HepG2 (cell line): ENCODE results near the gene SGSH. TPM values are rescaled to one million over a fixed set of nuclear protein-coding genes. Genes with fewer than 3 reads are reported as not detected.
A peak's percentile ranks its signal among the peaks of the same experiment; 100 is the strongest.

ENCODE experiments used
- ADNP ChIP-seq: sonication (generic); formaldehyde crosslinking; IDR thresholded peaks from 2 replicates; pipeline ENCODE4 v1.4.0; 2020; ENCODE audit warnings: missing genetic modification reagents
- CEBPG ChIP-seq: IDR thresholded peaks from 2 replicates; pipeline ENCODE4 v1.6.1; 2016
- EEA1 ChIP-seq: sonication (generic); formaldehyde crosslinking; IDR thresholded peaks from 2 replicates; pipeline ENCODE4 v1.5.1; 2020; ENCODE audit warnings: mild to moderate bottlenecking, missing genetic modification reagents, borderline replicate concordance
- GATAD2A ChIP-seq: IDR thresholded peaks from 2 replicates; pipeline ENCODE4 v1.6.1; 2016
- GTF3A ChIP-seq: sonication (generic); formaldehyde crosslinking; conservative IDR thresholded peaks from 2 replicates; pipeline ENCODE4 v1.4.0; 2020; ENCODE audit warnings: mild to moderate bottlenecking, missing genetic modification reagents
- KDM3A ChIP-seq: IDR thresholded peaks from 2 replicates; pipeline ENCODE4 v1.6.1; 2018; ENCODE audit warnings: low read depth, missing compliant biosample characterization
- LCORL ChIP-seq, 2 experiments: fragments of 450-650 bp in 1 of 2; sonication (generic) in 1 of 2; formaldehyde crosslinking in 1 of 2; IDR thresholded peaks; 2 replicates each; pipeline versions ENCODE4 v1.5.0 to v1.6.1; 2017 to 2020; ENCODE audit warnings: antibody characterized with exemption in 1 of 2, missing genetic modification reagents in 1 of 2
- NFATC3 ChIP-seq: sonication (generic); formaldehyde crosslinking; IDR thresholded peaks from 2 replicates; pipeline ENCODE4 v1.5.1; 2020; ENCODE audit warnings: mild to moderate bottlenecking, missing genetic modification reagents
- SP5 ChIP-seq: IDR thresholded peaks from 2 replicates; pipeline ENCODE4 v1.6.1; 2016; ENCODE audit warnings: low read depth, borderline replicate concordance
- ZNF607 ChIP-seq: sonication (generic); formaldehyde crosslinking; IDR thresholded peaks from 2 replicates; pipeline ENCODE4 v1.5.1; 2020; ENCODE audit warnings: missing genetic modification reagents, mild to moderate bottlenecking, borderline replicate concordance
- ZNF746 ChIP-seq: sonication (generic); formaldehyde crosslinking; IDR thresholded peaks from 2 replicates; pipeline ENCODE4 v1.8.0; 2022; ENCODE audit warnings: mild to moderate bottlenecking, missing genetic modification reagents
- ZNF781 ChIP-seq: sonication (generic); formaldehyde crosslinking; IDR thresholded peaks from 2 replicates; pipeline ENCODE4 v1.5.1; 2020; ENCODE audit warnings: borderline replicate concordance, mild to moderate bottlenecking, missing genetic modification reagents; ENCODE audit errors: not compliant biosample characterization
- ZSCAN30 ChIP-seq: sonication (generic); formaldehyde crosslinking; IDR thresholded peaks from 2 replicates; pipeline ENCODE4 v1.5.0; 2020; ENCODE audit warnings: mild to moderate bottlenecking, missing genetic modification reagents
- polyA plus RNA-seq, 8 experiments: library from polyadenylated mRNA; depleted of rRNA in 3 of 8; stranded (reverse) in 7 of 8; unstranded in 1 of 8; fragments of >200 nt; fragmentation: Illumina TruSeq in 4 of 8; extraction: Trizol in 4 of 8; gene quantifications; 2 replicates each; pipeline versions ENCODE4 v1.2.1 to v1.2.3, GENCODE V29; 2011 to 2016; ENCODE audit warnings: low read depth in 4 of 8, missing spikeins in 1 of 8, mixed read lengths in 1 of 8; ENCODE audit not compliant: insufficient read depth in 1 of 8
- total RNA-seq, 5 experiments: library from RNA; depleted of rRNA; stranded (reverse); fragments of >200 nt; fragmentation: Illumina TruSeq; extraction: Trizol; gene quantifications; 2 replicates each; pipeline ENCODE4 v1.2.3, GENCODE V29; 2016; ENCODE audit warnings: low read depth in 1 of 5
- TF ChIP-seq, protein P1 (sequence below): sonication (generic); formaldehyde crosslinking; IDR thresholded peaks from 2 replicates; pipeline ENCODE4 v1.4.0; 2020; ENCODE audit warnings: missing genetic modification reagents
- TF ChIP-seq, protein P2 (sequence below): sonication (generic); formaldehyde crosslinking; IDR thresholded peaks from 2 replicates; pipeline ENCODE4 v1.4.0; 2020; ENCODE audit warnings: mild to moderate bottlenecking, missing genetic modification reagents
- TF ChIP-seq, protein P3 (sequence below): sonication (generic); formaldehyde crosslinking; IDR thresholded peaks from 2 replicates; pipeline ENCODE4 v1.4.0; 2020; ENCODE audit warnings: mild to moderate bottlenecking, missing genetic modification reagents
- TF ChIP-seq, protein P4 (sequence below): sonication (generic); formaldehyde crosslinking; conservative IDR thresholded peaks from 2 replicates; pipeline ENCODE4 v1.4.0; 2020; ENCODE audit warnings: missing genetic modification reagents
- TF ChIP-seq, protein P5 (sequence below): sonication (generic); formaldehyde crosslinking; IDR thresholded peaks from 2 replicates; pipeline ENCODE4 v1.8.1; 2023; ENCODE audit warnings: mild to moderate bottlenecking, missing genetic modification reagents, borderline replicate concordance
- TF ChIP-seq, protein P6 (sequence below): sonication (generic); formaldehyde crosslinking; IDR thresholded peaks from 2 replicates; pipeline ENCODE4 v1.4.0; 2020; ENCODE audit warnings: missing genetic modification reagents

The SGSH gene
- total and polyA plus RNA-seq, 2 of the 13 experiments (the other 11 are each of a cell fraction or from before 2014, with no cell fraction given): 12.2 to 17.6 TPM

DNA sequence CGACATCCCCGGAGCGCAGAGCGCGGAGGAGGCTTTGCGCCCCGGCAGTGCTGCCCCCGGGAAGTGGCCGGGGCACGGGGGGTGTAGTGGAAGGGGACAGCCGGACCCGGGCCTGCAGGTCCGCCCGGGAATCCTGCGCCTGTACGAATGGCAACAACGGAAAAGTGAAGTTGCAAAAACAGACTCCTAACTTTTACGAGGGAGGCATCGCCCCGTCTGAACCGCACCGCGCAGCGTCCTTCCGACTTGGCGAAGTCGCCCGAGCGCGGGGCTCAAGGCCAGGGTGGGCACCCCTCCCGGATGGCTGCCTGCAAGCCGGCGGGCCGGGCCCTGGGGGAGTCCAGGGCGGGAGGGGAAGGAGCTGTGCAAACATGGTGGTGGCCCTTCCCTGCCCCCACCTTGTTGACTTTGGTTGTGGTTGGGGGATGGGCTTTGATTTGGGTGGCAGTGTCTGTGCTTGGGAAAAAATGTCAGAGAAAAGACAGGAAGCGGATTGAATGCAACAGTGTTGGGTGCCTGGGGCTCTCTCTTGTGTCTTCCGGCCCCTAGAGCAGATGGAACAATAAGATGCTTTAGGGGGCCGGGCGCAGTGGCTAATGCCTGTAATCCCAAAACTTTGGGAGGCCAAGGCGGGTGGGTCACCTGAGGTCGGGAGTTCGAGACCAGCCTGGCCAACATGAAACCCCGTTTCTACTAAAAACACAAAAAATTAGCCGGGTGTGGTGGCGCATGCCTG, 41.2 kb upstream of the SGSH start (continued):
- TF ChIP-seq, protein P1, sequence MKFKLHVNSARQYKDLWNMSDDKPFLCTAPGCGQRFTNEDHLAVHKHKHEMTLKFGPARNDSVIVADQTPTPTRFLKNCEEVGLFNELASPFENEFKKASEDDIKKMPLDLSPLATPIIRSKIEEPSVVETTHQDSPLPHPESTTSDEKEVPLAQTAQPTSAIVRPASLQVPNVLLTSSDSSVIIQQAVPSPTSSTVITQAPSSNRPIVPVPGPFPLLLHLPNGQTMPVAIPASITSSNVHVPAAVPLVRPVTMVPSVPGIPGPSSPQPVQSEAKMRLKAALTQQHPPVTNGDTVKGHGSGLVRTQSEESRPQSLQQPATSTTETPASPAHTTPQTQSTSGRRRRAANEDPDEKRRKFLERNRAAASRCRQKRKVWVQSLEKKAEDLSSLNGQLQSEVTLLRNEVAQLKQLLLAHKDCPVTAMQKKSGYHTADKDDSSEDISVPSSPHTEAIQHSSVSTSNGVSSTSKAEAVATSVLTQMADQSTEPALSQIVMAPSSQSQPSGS: peak; percentile 89
- TF ChIP-seq KDM3A (CRISPR knock-in tag) (peak; percentile 92), GTF3A (CRISPR knock-in tag) (0 out of 2 replicates have a peak, but pooled peaks have one; percentile 29), ZNF781 (CRISPR knock-in tag) (no peak), ZNF746 (peak; percentile 94), NFATC3 (peak; percentile 25; the same call in 1 of the 2 replicates), EEA1 (CRISPR knock-in tag) (no peak; the same call in 1 of the 2 replicates), SP5 (CRISPR knock-in tag) (peak; percentile 93), ADNP (no peak; the same call in 1 of the 2 replicates), GATAD2A (CRISPR knock-in tag) (peak; percentile 93), CEBPG (CRISPR knock-in tag) (peak; percentile 57; the same call in 1 of the 2 replicates), LCORL (IDR thresholded peaks at IDR 0.05) (0 out of 2 replicates have a peak, but pooled peaks have one; percentile 10), LCORL (CRISPR knock-in tag; IDR thresholded peaks at IDR 0.05) (peak; percentile 93), ZSCAN30 (CRISPR knock-in tag) (no peak; the same call in 1 of the 2 replicates), ZNF607 (CRISPR knock-in tag) (peak; percentile 37)
- TF ChIP-seq, protein P2, sequence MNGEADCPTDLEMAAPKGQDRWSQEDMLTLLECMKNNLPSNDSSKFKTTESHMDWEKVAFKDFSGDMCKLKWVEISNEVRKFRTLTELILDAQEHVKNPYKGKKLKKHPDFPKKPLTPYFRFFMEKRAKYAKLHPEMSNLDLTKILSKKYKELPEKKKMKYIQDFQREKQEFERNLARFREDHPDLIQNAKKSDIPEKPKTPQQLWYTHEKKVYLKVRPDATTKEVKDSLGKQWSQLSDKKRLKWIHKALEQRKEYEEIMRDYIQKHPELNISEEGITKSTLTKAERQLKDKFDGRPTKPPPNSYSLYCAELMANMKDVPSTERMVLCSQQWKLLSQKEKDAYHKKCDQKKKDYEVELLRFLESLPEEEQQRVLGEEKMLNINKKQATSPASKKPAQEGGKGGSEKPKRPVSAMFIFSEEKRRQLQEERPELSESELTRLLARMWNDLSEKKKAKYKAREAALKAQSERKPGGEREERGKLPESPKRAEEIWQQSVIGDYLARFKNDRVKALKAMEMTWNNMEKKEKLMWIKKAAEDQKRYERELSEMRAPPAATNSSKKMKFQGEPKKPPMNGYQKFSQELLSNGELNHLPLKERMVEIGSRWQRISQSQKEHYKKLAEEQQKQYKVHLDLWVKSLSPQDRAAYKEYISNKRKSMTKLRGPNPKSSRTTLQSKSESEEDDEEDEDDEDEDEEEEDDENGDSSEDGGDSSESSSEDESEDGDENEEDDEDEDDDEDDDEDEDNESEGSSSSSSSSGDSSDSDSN: peak; percentile 88
- TF ChIP-seq, protein P3, sequence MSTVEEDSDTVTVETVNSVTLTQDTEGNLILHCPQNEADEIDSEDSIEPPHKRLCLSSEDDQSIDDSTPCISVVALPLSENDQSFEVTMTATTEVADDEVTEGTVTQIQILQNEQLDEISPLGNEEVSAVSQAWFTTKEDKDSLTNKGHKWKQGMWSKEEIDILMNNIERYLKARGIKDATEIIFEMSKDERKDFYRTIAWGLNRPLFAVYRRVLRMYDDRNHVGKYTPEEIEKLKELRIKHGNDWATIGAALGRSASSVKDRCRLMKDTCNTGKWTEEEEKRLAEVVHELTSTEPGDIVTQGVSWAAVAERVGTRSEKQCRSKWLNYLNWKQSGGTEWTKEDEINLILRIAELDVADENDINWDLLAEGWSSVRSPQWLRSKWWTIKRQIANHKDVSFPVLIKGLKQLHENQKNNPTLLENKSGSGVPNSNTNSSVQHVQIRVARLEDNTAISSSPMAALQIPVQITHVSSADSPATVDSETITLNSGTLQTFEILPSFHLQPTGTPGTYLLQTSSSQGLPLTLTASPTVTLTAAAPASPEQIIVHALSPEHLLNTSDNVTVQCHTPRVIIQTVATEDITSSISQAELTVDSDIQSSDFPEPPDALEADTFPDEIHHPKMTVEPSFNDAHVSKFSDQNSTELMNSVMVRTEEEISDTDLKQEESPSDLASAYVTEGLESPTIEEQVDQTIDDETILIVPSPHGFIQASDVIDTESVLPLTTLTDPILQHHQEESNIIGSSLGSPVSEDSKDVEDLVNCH: no peak
- TF ChIP-seq, protein P4, sequence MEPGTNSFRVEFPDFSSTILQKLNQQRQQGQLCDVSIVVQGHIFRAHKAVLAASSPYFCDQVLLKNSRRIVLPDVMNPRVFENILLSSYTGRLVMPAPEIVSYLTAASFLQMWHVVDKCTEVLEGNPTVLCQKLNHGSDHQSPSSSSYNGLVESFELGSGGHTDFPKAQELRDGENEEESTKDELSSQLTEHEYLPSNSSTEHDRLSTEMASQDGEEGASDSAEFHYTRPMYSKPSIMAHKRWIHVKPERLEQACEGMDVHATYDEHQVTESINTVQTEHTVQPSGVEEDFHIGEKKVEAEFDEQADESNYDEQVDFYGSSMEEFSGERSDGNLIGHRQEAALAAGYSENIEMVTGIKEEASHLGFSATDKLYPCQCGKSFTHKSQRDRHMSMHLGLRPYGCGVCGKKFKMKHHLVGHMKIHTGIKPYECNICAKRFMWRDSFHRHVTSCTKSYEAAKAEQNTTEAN: peak; percentile 69; the same call in 1 of the 2 replicates
- TF ChIP-seq, protein P5, sequence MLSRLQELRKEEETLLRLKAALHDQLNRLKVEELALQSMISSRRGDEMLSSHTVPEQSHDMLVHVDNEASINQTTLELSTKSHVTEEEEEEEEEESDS (CRISPR knock-in tag): peak; percentile 94; the same call in 1 of the 2 replicates
- TF ChIP-seq, protein P6, sequence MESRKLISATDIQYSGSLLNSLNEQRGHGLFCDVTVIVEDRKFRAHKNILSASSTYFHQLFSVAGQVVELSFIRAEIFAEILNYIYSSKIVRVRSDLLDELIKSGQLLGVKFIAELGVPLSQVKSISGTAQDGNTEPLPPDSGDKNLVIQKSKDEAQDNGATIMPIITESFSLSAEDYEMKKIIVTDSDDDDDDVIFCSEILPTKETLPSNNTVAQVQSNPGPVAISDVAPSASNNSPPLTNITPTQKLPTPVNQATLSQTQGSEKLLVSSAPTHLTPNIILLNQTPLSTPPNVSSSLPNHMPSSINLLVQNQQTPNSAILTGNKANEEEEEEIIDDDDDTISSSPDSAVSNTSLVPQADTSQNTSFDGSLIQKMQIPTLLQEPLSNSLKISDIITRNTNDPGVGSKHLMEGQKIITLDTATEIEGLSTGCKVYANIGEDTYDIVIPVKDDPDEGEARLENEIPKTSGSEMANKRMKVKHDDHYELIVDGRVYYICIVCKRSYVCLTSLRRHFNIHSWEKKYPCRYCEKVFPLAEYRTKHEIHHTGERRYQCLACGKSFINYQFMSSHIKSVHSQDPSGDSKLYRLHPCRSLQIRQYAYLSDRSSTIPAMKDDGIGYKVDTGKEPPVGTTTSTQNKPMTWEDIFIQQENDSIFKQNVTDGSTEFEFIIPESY: peak; percentile 60
